GM10266 (cell line): ENCODE measurements around the gene GNAT2.
A peak's percentile ranks its signal among the peaks of the same experiment; 100 is the strongest.

Experiments
- DNase-seq: peaks from one replicate; pipeline ENCODE4 v3.0.0; 2012; ENCODE audit errors: extremely low spot score
- TF ChIP-seq, protein P1 (sequence below): IDR thresholded peaks from 2 replicates; pipeline ENCODE4 v1.5.1; 2012; ENCODE audit warnings: mild to moderate bottlenecking, low read depth; ENCODE audit not compliant: control insufficient read depth, insufficient read depth; ENCODE audit errors: missing control alignments

The GNAT2 gene

DNA sequence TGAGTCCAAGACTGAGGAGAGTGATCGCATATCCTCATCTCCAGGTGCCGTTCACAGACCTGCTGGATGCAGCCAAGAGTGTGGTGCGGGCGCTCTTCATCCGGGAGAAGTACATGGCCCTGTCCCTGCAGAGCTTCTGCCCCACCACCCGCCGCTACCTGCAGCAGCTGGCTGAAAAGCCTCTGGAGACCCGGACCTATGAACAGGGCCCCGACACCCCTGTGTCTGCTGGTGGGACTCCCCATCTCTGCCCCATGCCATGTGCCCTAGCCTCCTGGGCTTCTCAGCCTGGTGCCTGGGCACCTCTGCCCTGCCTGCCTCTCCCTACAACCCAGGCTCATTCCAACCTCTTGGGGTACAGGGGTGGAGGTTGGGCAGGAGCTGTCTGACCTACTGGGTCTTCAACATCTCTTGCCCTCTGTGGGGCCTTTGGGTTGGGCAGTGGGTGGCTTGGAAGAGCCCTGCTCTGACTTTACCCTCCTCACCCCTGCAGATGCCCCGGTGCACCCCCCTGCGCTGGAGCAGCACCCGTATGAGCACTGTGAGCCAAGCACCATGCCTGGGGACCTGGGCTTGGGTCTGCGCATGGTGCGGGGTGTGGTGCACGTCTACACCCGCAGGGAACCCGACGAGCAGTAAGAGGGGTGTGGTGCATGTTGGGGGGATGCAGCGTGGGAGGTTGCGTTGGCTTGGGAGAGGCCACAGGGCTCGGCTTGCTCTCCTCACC lies 7.4 kb upstream of the GNAT2 start:
- no peak for DNase-seq
- TF ChIP-seq, protein P1, sequence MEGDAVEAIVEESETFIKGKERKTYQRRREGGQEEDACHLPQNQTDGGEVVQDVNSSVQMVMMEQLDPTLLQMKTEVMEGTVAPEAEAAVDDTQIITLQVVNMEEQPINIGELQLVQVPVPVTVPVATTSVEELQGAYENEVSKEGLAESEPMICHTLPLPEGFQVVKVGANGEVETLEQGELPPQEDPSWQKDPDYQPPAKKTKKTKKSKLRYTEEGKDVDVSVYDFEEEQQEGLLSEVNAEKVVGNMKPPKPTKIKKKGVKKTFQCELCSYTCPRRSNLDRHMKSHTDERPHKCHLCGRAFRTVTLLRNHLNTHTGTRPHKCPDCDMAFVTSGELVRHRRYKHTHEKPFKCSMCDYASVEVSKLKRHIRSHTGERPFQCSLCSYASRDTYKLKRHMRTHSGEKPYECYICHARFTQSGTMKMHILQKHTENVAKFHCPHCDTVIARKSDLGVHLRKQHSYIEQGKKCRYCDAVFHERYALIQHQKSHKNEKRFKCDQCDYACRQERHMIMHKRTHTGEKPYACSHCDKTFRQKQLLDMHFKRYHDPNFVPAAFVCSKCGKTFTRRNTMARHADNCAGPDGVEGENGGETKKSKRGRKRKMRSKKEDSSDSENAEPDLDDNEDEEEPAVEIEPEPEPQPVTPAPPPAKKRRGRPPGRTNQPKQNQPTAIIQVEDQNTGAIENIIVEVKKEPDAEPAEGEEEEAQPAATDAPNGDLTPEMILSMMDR = no peak

DNA sequence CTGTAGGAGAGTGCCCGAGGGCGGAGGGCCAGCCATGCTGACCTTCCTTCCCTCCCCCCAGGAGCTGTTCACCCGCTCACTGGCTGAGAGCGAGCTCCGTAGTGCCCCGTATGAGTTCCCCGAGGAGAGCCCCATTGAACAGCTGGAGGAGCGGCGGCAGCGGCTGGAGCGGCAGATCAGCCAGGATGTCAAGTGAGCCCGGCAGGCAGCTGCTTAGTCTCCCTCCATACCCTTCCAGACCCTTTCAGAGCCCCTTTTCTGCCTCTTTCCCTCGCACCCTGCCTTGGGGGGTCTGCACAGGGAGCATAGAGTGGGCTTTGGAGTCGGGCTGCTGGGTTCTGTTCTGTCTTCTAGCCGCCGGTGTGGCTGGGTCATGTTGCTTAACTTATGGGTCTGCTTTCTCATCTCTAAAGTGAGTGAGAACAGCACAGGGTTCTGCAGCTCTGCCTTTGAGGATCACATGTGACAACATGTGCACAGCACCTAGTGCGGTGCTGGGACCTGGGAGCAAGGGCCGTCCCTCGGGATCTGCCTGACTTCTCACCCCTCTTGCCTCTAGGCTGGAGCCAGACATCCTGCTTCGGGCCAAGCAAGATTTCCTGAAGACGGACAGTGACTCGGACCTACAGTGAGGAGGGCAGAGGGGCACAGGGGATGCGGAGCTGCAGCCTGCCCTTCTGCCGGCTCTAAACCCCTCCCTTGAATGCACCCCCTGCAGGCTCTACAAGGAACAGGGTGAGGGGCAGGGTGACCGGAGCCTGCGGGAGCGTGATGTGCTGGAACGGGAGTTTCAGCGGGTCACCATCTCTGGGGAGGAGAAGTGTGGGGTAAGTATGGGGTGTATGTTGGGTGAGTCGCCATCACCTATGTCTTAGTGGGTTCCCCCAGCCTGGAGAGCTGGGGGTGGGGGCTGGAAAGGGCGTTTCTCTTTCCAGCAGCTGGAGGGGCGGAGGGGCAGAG lies 6.5 kb upstream of the GNAT2 start:
- DNase-seq = no peak
- TF ChIP-seq, protein P1 = no peak

DNA sequence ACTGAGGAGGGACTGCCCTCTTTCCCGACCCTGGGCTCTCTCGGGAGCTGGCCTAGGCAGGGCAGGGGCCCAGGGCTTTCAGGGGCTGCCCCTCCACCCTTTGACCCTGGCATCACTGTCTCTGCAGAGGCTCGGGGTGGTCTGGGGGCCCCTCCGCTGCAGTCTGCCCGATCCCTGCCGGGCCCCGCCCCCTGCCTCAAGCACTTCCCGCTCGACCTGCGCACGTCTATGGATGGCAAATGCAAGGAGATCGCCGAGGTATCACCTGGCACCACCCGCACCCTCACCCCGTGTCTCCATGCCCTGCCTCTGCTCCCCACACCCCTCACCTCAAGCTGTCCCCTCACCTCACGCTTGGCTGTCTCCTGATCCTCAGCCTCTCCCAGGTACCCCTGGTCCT lies 5.8 kb upstream of the GNAT2 start:
- TF ChIP-seq, protein P1 = no peak
- no peak for DNase-seq

DNA sequence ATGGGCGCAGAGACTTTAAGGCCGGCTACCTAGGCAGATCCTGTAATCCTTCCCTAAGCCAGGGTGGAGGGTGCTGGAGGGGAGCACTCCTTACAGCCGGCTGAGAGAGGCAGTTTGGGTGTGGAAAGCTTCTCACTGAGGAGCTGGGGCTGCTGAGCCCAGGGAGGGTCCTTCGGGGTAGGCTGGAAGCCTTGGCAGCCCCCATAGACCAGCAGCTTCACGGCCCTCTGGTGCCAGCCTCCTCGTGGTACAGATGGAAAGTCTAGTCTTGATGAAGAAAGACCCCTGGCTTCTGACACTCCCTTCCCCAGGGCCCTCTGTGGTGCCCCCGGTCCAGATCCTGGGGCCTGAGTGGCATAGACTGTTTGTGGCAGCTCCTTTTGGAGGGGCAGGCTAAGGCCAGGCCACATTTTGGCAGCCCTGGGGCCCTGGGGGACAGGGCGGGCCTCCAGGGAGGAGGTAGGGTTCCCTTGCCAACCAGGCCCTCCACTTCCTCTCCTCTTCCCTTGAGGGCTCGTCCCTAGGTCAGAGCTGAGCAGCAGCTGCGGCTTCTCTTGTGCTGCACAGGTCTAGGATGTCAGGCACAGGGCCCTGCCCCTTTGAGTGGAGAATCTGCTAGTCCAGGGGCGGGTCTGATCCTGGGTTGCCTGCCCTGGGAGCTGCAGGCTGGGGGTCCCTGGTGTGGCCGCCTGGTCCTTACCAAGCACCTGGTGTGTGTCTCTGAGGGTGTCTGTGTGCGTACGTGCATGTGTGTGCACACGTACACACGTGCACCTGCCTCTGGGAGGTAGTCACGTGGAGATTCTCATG lies 5.0 kb upstream of the GNAT2 start:
- TF ChIP-seq, protein P1 = no peak
- DNase-seq = peak; percentile 24

DNA sequence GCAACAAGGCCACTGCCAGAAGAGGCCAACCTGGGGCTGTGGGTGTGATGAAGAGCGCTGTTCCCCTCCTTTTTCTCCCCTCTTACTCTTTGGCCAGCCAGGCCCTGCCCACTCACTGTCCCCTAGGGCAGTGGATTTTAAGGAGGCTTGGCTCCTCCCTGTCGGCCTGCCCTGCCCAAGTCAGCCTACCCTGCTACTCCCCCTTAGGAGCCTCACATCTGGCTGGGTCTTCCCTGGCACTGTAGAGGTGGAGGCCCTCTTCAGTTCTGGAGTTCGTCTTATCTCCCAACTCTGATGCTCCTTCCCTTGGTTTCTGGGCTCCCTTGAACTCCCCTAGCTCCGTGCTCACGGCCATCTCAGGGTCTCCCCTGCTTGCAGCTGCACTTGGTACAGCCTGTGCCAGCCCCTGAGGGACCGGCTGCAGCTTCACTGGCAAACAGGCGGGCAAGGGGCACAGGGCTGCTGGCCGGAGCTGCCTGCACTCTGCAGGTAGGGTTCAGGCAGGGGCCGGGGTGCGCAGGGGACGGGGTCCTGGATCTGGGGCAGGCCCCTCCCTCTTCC lies 4.3 kb upstream of the GNAT2 start:
- TF ChIP-seq, protein P1 = no peak
- peak; percentile 13 for DNase-seq

DNA sequence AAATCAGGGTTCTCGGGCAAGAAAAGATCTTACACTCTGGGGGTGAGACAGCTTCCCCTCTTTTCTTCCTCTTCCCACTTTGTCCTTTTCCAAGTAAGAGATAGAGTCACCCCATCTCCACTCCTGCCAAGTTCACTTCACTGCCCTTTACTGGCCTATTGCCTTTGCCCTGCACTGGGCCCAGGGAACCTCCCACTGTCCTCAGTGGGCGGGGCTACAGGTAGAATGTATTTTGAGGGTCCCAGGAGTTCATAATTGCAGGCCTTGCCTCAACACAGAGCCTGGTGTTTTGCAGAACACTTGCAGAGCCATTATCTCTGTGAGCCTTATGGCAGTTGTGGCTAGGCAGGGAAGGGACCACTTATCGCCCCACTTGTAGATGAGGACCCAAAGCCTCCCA lies 3.5 kb upstream of the GNAT2 start:
- TF ChIP-seq, protein P1 = no peak
- no peak for DNase-seq
